GM19452 (cell line): ENCODE measurements around the gene EMC6.
A peak's percentile ranks its signal among the peaks of the same experiment; 100 is the strongest.
"Not testable (repeated sequence)": the region's sequence is repeated elsewhere in the genome, so short reads cannot be mapped to it uniquely, and the experiment has no call there.

Experiments used
- ATAC-seq: cut with Tn5 transposase; IDR thresholded peaks from one replicate; pipeline ENCODE4 v1.9.1; 2021; ENCODE audit not compliant: unreplicated experiment

Gene EMC6

DNA sequence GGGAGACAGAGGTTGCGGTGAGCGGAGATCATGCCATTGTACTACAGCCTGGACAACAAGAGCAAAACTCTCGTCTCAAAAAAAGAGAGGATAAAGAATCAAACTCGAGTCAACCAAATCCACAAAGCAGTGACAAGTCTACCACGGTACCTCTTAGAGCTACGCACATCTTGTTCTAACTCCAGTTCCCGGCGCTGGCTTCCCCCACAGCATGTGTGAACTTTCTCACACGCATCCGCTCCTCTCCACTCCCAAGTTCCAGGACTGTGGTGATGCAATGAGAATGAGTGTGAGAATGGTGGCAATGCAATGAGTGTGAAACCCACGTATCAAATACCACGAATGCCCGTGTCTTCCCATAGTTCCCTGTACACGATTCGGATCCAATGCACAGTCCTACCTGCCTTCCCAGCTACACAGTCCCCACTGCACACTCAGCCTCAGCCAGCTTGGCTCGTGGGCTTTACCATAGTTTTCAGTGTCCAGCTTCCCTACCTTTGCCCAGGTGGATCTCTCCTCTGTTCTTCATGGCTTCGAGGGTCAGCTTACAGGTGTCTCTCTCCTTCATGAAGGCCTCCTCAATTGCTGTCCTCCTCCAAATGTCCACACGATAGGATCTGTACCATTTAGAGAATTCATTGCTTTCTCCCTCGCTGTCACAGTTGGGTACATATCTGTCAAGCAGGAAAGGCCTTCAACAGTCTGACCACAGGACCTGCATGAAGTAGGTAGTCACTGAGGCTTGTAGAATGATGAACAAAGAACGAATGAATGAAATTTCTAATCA, 36.5 kb downstream of the EMC6 start:
- ATAC-seq = no peak

- ATAC-seq = not testable (repeated sequence)
These were observed 37.0 kb downstream of the EMC6 start for GRCh38 chr17:3705718-3705984.

DNA sequence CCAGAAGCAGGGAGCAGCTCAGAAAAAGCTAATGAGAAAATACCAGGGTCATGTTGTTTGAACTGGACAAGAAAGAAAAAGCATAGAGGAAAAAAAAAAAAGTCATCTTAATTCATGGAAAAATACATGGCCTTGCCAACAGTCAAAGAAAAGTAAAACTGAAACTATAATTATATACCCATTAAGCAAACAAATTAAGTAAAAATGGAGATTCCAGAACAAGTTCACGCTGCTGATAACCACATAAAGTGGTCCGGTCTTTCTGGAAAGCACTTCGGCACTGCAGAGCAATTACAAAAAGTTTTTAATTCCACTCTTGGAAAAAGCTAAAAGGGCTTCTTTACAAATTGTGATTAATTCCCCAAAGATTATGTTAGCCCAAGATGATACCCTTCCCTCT, 39.8 kb downstream of the EMC6 start:
- ATAC-seq = no peak

- ATAC-seq = peak; percentile 98
These were observed 42.4 kb downstream of the EMC6 start for GRCh38 chr17:3710951-3711383.

- no peak for ATAC-seq
These were observed 44.3 kb downstream of the EMC6 start for GRCh38 chr17:3712811-3713463.

DNA sequence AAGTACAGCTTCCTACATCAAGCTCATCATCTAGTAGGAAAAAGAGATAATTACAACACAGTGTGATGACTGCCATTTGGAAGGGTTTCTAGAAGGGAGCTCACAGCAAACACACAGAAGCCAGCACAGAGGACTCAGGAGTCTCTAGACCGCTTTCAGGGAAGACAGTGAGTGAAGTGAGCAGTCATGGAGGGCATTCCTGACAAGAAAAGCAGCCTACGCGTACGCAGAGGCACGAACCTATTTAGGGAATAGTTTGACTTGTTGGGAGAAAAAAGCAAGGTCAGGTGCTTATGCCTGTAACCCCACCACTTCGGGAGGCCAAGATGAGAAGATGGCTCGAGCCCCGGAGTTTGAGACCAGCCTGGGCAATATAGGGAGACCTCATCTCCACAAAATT, 46.7 kb downstream of the EMC6 start:
- no peak for ATAC-seq

DNA sequence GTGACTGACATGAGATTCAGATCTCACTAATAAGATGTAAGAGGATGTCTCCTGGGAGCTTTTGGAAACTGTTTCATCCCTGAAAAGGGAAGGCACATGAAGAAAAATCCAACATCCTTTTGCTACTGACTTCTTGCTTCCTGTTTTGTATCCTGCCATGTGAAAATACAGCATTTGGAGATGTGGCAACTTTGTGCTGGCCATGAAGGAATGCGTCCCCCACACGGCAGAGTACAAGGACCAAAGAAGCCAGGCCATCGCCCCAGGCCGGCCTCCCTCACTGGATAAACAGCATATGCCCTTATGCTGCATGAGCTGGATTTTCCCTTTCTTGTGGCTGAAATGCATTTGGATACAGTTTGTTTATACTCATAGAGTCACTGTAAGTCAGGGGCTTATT, 49.6 kb downstream of the EMC6 start:
- no peak for ATAC-seq

GRCh38 chr17:3719265-3719664, 50.7 kb downstream of the EMC6 start:
- ATAC-seq = no peak
